Endodermal cell (in vitro differentiated cells): ENCODE data around the gene MAP6D1. TPM values are rescaled to one million over a fixed set of nuclear protein-coding genes. Genes with fewer than 3 reads are reported as not detected.

ENCODE experiments used
- DNase-seq: peaks from one replicate; pipeline ENCODE4 v3.0.0-alpha.2; 2017
- H3K27ac ChIP-seq: 2 replicates; pipeline ENCODE4 v1.5.1; 2013; ENCODE audit warnings: mild to moderate bottlenecking, low read depth, low read length, moderate library complexity
- H3K27me3 ChIP-seq: 2 replicates; pipeline ENCODE4 v1.6.1; 2013; ENCODE audit warnings: mild to moderate bottlenecking, low read length, moderate library complexity; ENCODE audit not compliant: insufficient read depth, control insufficient read depth, poor library complexity, severe bottlenecking
- H3K36me3 ChIP-seq: 2 replicates; pipeline ENCODE4 v1.7.0; 2013; ENCODE audit warnings: mild to moderate bottlenecking, low read length, moderate library complexity; ENCODE audit not compliant: control insufficient read depth, insufficient read depth
- H3K4me1 ChIP-seq: one replicate; pipeline ENCODE4 v1.7.0; 2013; ENCODE audit warnings: low read length; ENCODE audit not compliant: control insufficient read depth, insufficient read depth
- H3K4me3 ChIP-seq: 2 replicates; pipeline ENCODE4 v1.5.1; 2013; ENCODE audit warnings: mild to moderate bottlenecking, low read length, moderate library complexity
- H3K9ac ChIP-seq: 2 replicates; pipeline ENCODE4 v1.6.1; 2013; ENCODE audit warnings: mild to moderate bottlenecking, low read length, moderate library complexity; ENCODE audit not compliant: poor library complexity, severe bottlenecking; ENCODE audit errors: extremely low read depth
- H3K9me3 ChIP-seq: 2 replicates; pipeline ENCODE4 v1.6.1; 2013; ENCODE audit warnings: mild to moderate bottlenecking, low read length, moderate library complexity; ENCODE audit not compliant: control insufficient read depth
- H3K27ac Mint-ChIP-seq: 2 replicates; pipeline ENCODE4 v1.8.0; 2020; ENCODE audit warnings: mixed read lengths
- H3K27me3 Mint-ChIP-seq: 2 replicates; pipeline ENCODE4 v1.8.0; 2021; ENCODE audit warnings: mild to moderate bottlenecking, mixed read lengths; ENCODE audit not compliant: insufficient read depth
- H3K36me3 Mint-ChIP-seq: 2 replicates; pipeline ENCODE4 v1.8.0; 2020; ENCODE audit warnings: low read depth, mixed read lengths
- H3K4me1 Mint-ChIP-seq: 2 replicates; pipeline ENCODE4 v1.8.0; 2020; ENCODE audit warnings: mixed read lengths
- H3K4me3 Mint-ChIP-seq: 2 replicates; pipeline ENCODE4 v1.8.0; 2020; ENCODE audit warnings: mild to moderate bottlenecking, moderate library complexity, mixed read lengths
- H3K9me3 Mint-ChIP-seq: 2 replicates; pipeline ENCODE4 v1.8.0; 2020; ENCODE audit warnings: mild to moderate bottlenecking, mixed read lengths
- WGBS, 2 experiments: methylation state at CpG; one replicate each; pipeline versions ENCODE4 v1.1.5 to v1.1.7; 2013; ENCODE audit warnings: missing lambda C conversion rate in 2 of 2, mixed read lengths in 1 of 2; ENCODE audit not compliant: insufficient coverage in 1 of 2, insufficient read length in 1 of 2; 5-methylcytosine and 5-hydroxymethylcytosine counted together
- total RNA-seq, 2 donors: library from RNA; stranded (reverse); fragmentation: NEBNext Ultra II Directional in 1 of 2; extraction: Animal tissue kit (Norgen Biotek cat#: 25700) in 1 of 2; gene quantifications; 2 replicates in 1 of 2; 3 replicates in 1 of 2; pipeline ENCODE4 v1.2.1, GENCODE V29; 2021
- TF ChIP-seq, protein P1 (sequence below): fragments of 200-600 bp; sonication (generic); conservative IDR thresholded peaks from 2 replicates; pipeline ENCODE4 v1.5.0; 2021; ENCODE audit warnings: antibody characterized with exemption, mild to moderate bottlenecking

The MAP6D1 gene
- total RNA-seq, 2 donors from 2014 or later, result 4.0 to 4.8 TPM

DNA sequence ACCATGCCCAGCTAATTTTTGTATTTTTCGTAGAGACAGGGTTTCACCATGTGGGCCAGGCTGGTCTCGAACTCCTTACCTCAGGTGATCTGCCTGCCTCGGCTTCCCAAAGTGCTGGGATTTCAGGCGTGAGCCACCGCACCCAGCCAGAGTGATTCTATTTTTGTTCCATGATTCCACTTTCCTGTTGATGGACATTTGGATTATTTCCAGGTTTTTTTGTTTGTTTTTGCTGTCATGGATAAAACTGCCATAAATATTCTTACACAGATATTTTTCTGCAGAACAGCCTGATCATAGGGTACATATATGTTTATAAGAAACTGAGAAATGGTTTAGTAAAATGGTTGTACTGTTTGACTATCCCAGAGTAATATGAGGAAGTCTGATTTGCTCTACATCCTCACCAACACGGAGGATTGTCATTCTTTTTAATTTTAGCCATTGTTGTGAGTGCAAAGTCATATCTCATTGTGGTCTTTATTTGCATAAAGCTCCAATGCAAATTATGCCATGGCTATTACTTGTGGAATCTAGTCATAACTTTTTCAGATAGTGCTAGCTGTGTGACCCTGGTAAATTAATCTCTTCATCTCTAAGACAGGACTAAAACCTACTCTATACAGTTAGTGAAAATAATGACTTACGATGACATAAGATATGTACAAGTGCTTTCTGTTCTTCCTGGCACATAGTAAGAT lies 42.7 kb downstream of the MAP6D1 start:
- peaks cover 2% of the 10 kb centered on the region for H3K4me1 Mint-ChIP-seq
- Histone ChIP-seq H3K36me3 (peaks cover 85% of the 10 kb centered on the region), H3K9me3 (no peaks in the 10 kb centered on the region), H3K27ac (no peak overlapping the region), H3K4me3 (no peak overlapping the region), H3K9ac (no peak overlapping the region), H3K4me1 (no peaks in the 10 kb centered on the region), H3K27me3 (no peaks in the 10 kb centered on the region)
- H3K4me3 Mint-ChIP-seq, result no peak overlapping the region
- DNase-seq, result no peak
- H3K27me3 Mint-ChIP-seq, result no peaks in the 10 kb centered on the region
- H3K27ac Mint-ChIP-seq, result no peak overlapping the region
- H3K9me3 Mint-ChIP-seq, result peaks cover 2% of the 10 kb centered on the region
- H3K36me3 Mint-ChIP-seq, result peaks cover 84% of the 10 kb centered on the region
- TF ChIP-seq, protein P1, sequence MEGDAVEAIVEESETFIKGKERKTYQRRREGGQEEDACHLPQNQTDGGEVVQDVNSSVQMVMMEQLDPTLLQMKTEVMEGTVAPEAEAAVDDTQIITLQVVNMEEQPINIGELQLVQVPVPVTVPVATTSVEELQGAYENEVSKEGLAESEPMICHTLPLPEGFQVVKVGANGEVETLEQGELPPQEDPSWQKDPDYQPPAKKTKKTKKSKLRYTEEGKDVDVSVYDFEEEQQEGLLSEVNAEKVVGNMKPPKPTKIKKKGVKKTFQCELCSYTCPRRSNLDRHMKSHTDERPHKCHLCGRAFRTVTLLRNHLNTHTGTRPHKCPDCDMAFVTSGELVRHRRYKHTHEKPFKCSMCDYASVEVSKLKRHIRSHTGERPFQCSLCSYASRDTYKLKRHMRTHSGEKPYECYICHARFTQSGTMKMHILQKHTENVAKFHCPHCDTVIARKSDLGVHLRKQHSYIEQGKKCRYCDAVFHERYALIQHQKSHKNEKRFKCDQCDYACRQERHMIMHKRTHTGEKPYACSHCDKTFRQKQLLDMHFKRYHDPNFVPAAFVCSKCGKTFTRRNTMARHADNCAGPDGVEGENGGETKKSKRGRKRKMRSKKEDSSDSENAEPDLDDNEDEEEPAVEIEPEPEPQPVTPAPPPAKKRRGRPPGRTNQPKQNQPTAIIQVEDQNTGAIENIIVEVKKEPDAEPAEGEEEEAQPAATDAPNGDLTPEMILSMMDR, result no peak
- 96 to 98% methylated on average over 5 to 7 of the region's 7 CpGs for WGBS, 2 experiments

- peaks cover 86% of the 10 kb centered on the region for H3K36me3 ChIP-seq
- no peak overlapping the region for H3K27ac ChIP-seq
- Mint-ChIP-seq H3K9me3 (no peaks in the 10 kb centered on the region), H3K4me3 (no peak overlapping the region), H3K36me3 (peaks cover 84% of the 10 kb centered on the region), H3K4me1 (peaks cover 2% of the 10 kb centered on the region), H3K27ac (no peak overlapping the region), H3K27me3 (no peaks in the 10 kb centered on the region)
- H3K4me3 ChIP-seq, result no peak overlapping the region
- no peaks in the 10 kb centered on the region for H3K9me3 ChIP-seq
- H3K4me1 ChIP-seq, result no peaks in the 10 kb centered on the region
- no peak overlapping the region for H3K9ac ChIP-seq
- TF ChIP-seq, protein P1, result no peak
- no peak for DNase-seq
- WGBS, 2 experiments, result 98 to 100% methylated on average over 2 to 6 of the region's 6 CpGs
- no peaks in the 10 kb centered on the region for H3K27me3 ChIP-seq
Measured at GRCh38 chr3:183781246-183781645, 44.1 kb downstream of the MAP6D1 start.

DNA sequence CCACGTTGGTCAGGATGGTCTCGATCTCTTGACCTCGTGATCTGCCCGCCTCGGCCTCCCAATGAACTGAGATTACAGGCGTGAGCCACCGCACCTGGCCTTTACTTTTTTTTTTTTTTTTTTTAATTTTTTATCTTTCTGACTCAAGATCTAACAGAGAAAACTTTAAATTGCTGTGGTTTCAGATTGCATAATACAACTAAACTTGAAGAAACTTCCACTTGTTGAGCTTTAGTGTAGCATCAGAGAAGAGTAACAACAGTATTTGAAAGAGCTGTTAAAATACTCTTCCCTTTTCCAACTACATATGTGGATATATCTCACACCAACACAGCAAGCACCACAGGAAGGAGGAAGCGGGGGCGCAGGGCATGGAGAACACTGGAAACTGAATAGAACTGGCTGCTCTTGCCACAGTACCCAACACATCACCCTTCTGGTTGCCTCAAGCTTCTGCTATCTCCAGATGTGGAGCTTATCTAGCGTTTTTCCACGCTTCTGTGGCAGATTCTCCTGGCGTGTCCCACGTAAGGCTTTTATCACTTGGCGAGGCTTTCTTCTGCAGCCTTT lies 45.4 kb downstream of the MAP6D1 start:
- no peaks in the 10 kb centered on the region for H3K27me3 ChIP-seq
- no peaks in the 10 kb centered on the region for H3K4me1 ChIP-seq
- Mint-ChIP-seq H3K27me3 (no peaks in the 10 kb centered on the region), H3K36me3 (peaks cover 83% of the 10 kb centered on the region), H3K9me3 (no peaks in the 10 kb centered on the region), H3K4me3 (no peak overlapping the region), H3K4me1 (no peaks in the 10 kb centered on the region), H3K27ac (no peak overlapping the region)
- H3K27ac ChIP-seq, result no peak overlapping the region
- H3K9me3 ChIP-seq, result no peaks in the 10 kb centered on the region
- H3K4me3 ChIP-seq, result no peak overlapping the region
- no peak for DNase-seq
- H3K36me3 ChIP-seq, result peaks cover 88% of the 10 kb centered on the region
- 96 to 98% methylated on average over 10 to 14 of the region's 14 CpGs for WGBS, 2 experiments
- TF ChIP-seq, protein P1, result no peak
- H3K9ac ChIP-seq, result no peak overlapping the region
